Suppressor macrophage treated with lipopolysaccharide for 4 hours (primary cell): ENCODE data around the gene RPS6KA5.
"Not testable (repeated sequence)": the region's sequence is repeated elsewhere in the genome, so short reads cannot be mapped to it uniquely, and the experiment has no call there.

Source experiments
- DNase-seq: peaks from one replicate; pipeline ENCODE4 v3.0.0-alpha.2; 2020

The RPS6KA5 gene

GRCh38 chr14:91060351-91061055 lies at the start of gene RPS6KA5:
TSS of gene RPS6KA5 (minus strand) at chr14:91060641. CDS start at chr14:91060434, 207 bp downstream.
- peak; percentile 100 for DNase-seq

GRCh38 chr14:91108941-91109611 lies 48.6 kb upstream of the RPS6KA5 start:
- DNase-seq, result peak; percentile 73

- no peak for DNase-seq
Observed at GRCh38 chr14:91103116-91103515, 42.7 kb upstream of the RPS6KA5 start.

- DNase-seq, result no peak
Observed at GRCh38 chr14:91100102-91100501, 39.7 kb upstream of the RPS6KA5 start.

- DNase-seq, result no peak
Observed at GRCh38 chr14:91098591-91098990, 38.1 kb upstream of the RPS6KA5 start.

GRCh38 chr14:91097657-91098056 lies 37.2 kb upstream of the RPS6KA5 start:
- DNase-seq, result not testable (repeated sequence)

- DNase-seq, result no peak
Observed at GRCh38 chr14:91095178-91095577, 34.7 kb upstream of the RPS6KA5 start.

- no peak for DNase-seq
Observed at GRCh38 chr14:91094772-91095171, 34.3 kb upstream of the RPS6KA5 start.

GRCh38 chr14:91093743-91094472 lies 33.5 kb upstream of the RPS6KA5 start:
- not testable (repeated sequence) for DNase-seq

- DNase-seq, result no peak
Observed at GRCh38 chr14:91092073-91092472, 31.6 kb upstream of the RPS6KA5 start.

- DNase-seq, result no peak
Observed at GRCh38 chr14:91090743-91091142, 30.3 kb upstream of the RPS6KA5 start.

GRCh38 chr14:91089958-91090535 lies 29.6 kb upstream of the RPS6KA5 start:
- no peak for DNase-seq

GRCh38 chr14:91088585-91089235 lies 28.3 kb upstream of the RPS6KA5 start:
- DNase-seq, result no peak

- not testable (repeated sequence) for DNase-seq
Observed at GRCh38 chr14:91087470-91087869, 27.0 kb upstream of the RPS6KA5 start.

- no peak for DNase-seq
Observed at GRCh38 chr14:91084516-91084915, 24.1 kb upstream of the RPS6KA5 start.

GRCh38 chr14:91082282-91082681 lies 21.8 kb upstream of the RPS6KA5 start:
- DNase-seq, result no peak

- no peak for DNase-seq
Observed at GRCh38 chr14:91080071-91080470, 19.6 kb upstream of the RPS6KA5 start.

GRCh38 chr14:91078095-91078737 lies 17.8 kb upstream of the RPS6KA5 start:
- no peak for DNase-seq

GRCh38 chr14:91075553-91075952 lies 15.1 kb upstream of the RPS6KA5 start:
- DNase-seq, result no peak

- no peak for DNase-seq
Observed at GRCh38 chr14:91070572-91070971, 10.1 kb upstream of the RPS6KA5 start.

GRCh38 chr14:91068642-91069041 lies 8.2 kb upstream of the RPS6KA5 start:
- DNase-seq, result no peak

GRCh38 chr14:91067186-91067585 lies 6.7 kb upstream of the RPS6KA5 start:
- no peak for DNase-seq
